Memory B cell (primary cell): ENCODE results near the gene EHMT1.
A peak's percentile ranks its signal among the peaks of the same experiment; 100 is the strongest.
"Not testable (repeated sequence)": the region's sequence is repeated elsewhere in the genome, so short reads cannot be mapped to it uniquely, and the experiment has no call there.

Source experiments
- ATAC-seq: fragments of 150-1000 bp; cut with Tn5 transposase; 2 replicates; pipeline ENCODE4 v1.10.0; 2021; ENCODE audit warnings: low read depth, mild to moderate bottlenecking, moderate library complexity
- DNase-seq, 2 donors: peaks; one replicate each; pipeline ENCODE4 v3.0.0; 2022; ENCODE audit warnings: low spot score in 2 of 2
- H3K27ac Mint-ChIP-seq: one replicate; pipeline ENCODE4 v1.8.0; 2022; ENCODE audit warnings: mild to moderate bottlenecking, moderate library complexity, mixed read lengths
- H3K27me3 Mint-ChIP-seq: one replicate; pipeline ENCODE4 v1.8.0; 2022; ENCODE audit warnings: mixed read lengths
- H3K36me3 Mint-ChIP-seq: one replicate; pipeline ENCODE4 v1.8.0; 2022; ENCODE audit warnings: mild to moderate bottlenecking, mixed read lengths
- H3K4me1 Mint-ChIP-seq: one replicate; pipeline ENCODE4 v1.8.0; 2022; ENCODE audit warnings: mixed read lengths
- H3K4me3 Mint-ChIP-seq: one replicate; pipeline ENCODE4 v1.8.0; 2022; ENCODE audit warnings: mild to moderate bottlenecking, moderate library complexity, mixed read lengths
- H3K9me3 Mint-ChIP-seq: one replicate; pipeline ENCODE4 v1.8.0; 2022; ENCODE audit warnings: mixed read lengths

EHMT1 gene

GRCh38 chr9:137731216-137731946 is 112.6 kb downstream of the EHMT1 start:
- DNase-seq (no peak), ATAC-seq (no peak)
- Mint-ChIP-seq H3K4me1 (peaks cover 6% of the 10 kb centered on the region), H3K27me3 (no peaks in the 10 kb centered on the region), H3K4me3 (no peak overlapping the region), H3K36me3 (peaks cover 58% of the 10 kb centered on the region), H3K27ac (peak overlapping the region; percentile 14), H3K9me3 (peaks cover 8% of the 10 kb centered on the region)

- no peak for DNase-seq
- peaks cover 8% of the 10 kb centered on the region for H3K9me3 Mint-ChIP-seq
- no peak overlapping the region for H3K4me3 Mint-ChIP-seq
- H3K36me3 Mint-ChIP-seq: peaks cover 52% of the 10 kb centered on the region
- no peak for ATAC-seq
- peak overlapping the region; percentile 38 for H3K27ac Mint-ChIP-seq
- peaks cover 7% of the 10 kb centered on the region for H3K4me1 Mint-ChIP-seq
- H3K27me3 Mint-ChIP-seq: no peaks in the 10 kb centered on the region
Measured at GRCh38 chr9:137731947-137732813, 113.4 kb downstream of the EHMT1 start.

- Mint-ChIP-seq H3K4me1 (peaks cover 10% of the 10 kb centered on the region), H3K27ac (peak overlapping the region; percentile 8), H3K27me3 (no peaks in the 10 kb centered on the region), H3K9me3 (peaks cover 8% of the 10 kb centered on the region), H3K4me3 (no peak overlapping the region), H3K36me3 (peaks cover 45% of the 10 kb centered on the region)
- no peak for ATAC-seq
- no peak for DNase-seq
Measured at GRCh38 chr9:137733429-137733828, 114.6 kb downstream of the EHMT1 start.

GRCh38 chr9:137734181-137734580 is 115.4 kb downstream of the EHMT1 start:
- H3K9me3 Mint-ChIP-seq: peaks cover 8% of the 10 kb centered on the region
- ATAC-seq (no peak), DNase-seq (no peak)
- no peaks in the 10 kb centered on the region for H3K27me3 Mint-ChIP-seq
- H3K4me3 Mint-ChIP-seq: no peak overlapping the region
- H3K4me1 Mint-ChIP-seq: peaks cover 15% of the 10 kb centered on the region
- peaks cover 43% of the 10 kb centered on the region for H3K36me3 Mint-ChIP-seq
- peak overlapping the region; percentile 22 for H3K27ac Mint-ChIP-seq

- H3K9me3 Mint-ChIP-seq, H3K27me3 Mint-ChIP-seq: not testable (repeated sequence)
- ATAC-seq: peak; percentile 88
- peaks cover 19% of the 10 kb centered on the region for H3K4me1 Mint-ChIP-seq
- peak overlapping the region; percentile 99 for H3K27ac Mint-ChIP-seq
- peak overlapping the region; percentile 72 for H3K4me3 Mint-ChIP-seq
- DNase-seq: peak; percentile 49 to 81
- peaks cover 33% of the 10 kb centered on the region for H3K36me3 Mint-ChIP-seq
Measured at GRCh38 chr9:137738182-137738696, 119.4 kb downstream of the EHMT1 start.

GRCh38 chr9:137738703-137739102 is 119.9 kb downstream of the EHMT1 start:
- ATAC-seq: no peak
- peaks cover 20% of the 10 kb centered on the region for H3K4me1 Mint-ChIP-seq
- H3K27ac Mint-ChIP-seq: peak overlapping the region; percentile 99
- DNase-seq: peak in 1 of 2 donors; percentile 39
- peaks cover 33% of the 10 kb centered on the region for H3K36me3 Mint-ChIP-seq
- H3K27me3 Mint-ChIP-seq: no peaks in the 10 kb centered on the region
- H3K4me3 Mint-ChIP-seq: peak overlapping the region; percentile 72
- peaks cover 8% of the 10 kb centered on the region for H3K9me3 Mint-ChIP-seq

- Mint-ChIP-seq H3K9me3 (peaks cover 3% of the 10 kb centered on the region), H3K4me3 (peak overlapping the region; percentile 72), H3K27me3 (no peaks in the 10 kb centered on the region), H3K4me1 (peaks cover 25% of the 10 kb centered on the region), H3K36me3 (peaks cover 29% of the 10 kb centered on the region), H3K27ac (peak overlapping the region; percentile 99)
- ATAC-seq (no peak), DNase-seq (no peak)
Measured at GRCh38 chr9:137739371-137740309, 120.8 kb downstream of the EHMT1 start.

- Mint-ChIP-seq H3K4me1 (peaks cover 30% of the 10 kb centered on the region), H3K9me3 (peaks cover 2% of the 10 kb centered on the region), H3K4me3 (no peak overlapping the region), H3K36me3 (peaks cover 24% of the 10 kb centered on the region), H3K27me3 (no peaks in the 10 kb centered on the region), H3K27ac (peak overlapping the region; percentile 99)
- DNase-seq (no peak), ATAC-seq (no peak)
Measured at GRCh38 chr9:137740312-137740711, 121.5 kb downstream of the EHMT1 start.

GRCh38 chr9:137741330-137741729 is 122.5 kb downstream of the EHMT1 start:
- Mint-ChIP-seq H3K4me3 (no peak overlapping the region), H3K27ac (peak overlapping the region; percentile 55), H3K4me1 (peaks cover 36% of the 10 kb centered on the region), H3K36me3 (peaks cover 19% of the 10 kb centered on the region), H3K9me3 (no peaks in the 10 kb centered on the region), H3K27me3 (no peaks in the 10 kb centered on the region)
- no peak for ATAC-seq
- no peak for DNase-seq

GRCh38 chr9:137742698-137743097 is 123.9 kb downstream of the EHMT1 start:
- Mint-ChIP-seq H3K4me3 (no peak overlapping the region), H3K27me3 (no peaks in the 10 kb centered on the region), H3K4me1 (peaks cover 37% of the 10 kb centered on the region), H3K36me3 (peaks cover 22% of the 10 kb centered on the region), H3K27ac (peak overlapping the region; percentile 56), H3K9me3 (no peaks in the 10 kb centered on the region)
- ATAC-seq (no peak), DNase-seq (no peak)

- H3K4me1 Mint-ChIP-seq: peaks cover 29% of the 10 kb centered on the region
- no peak overlapping the region for H3K4me3 Mint-ChIP-seq
- H3K9me3 Mint-ChIP-seq: no peaks in the 10 kb centered on the region
- no peak for ATAC-seq
- peak overlapping the region; percentile 92 for H3K27ac Mint-ChIP-seq
- no peak for DNase-seq
- no peaks in the 10 kb centered on the region for H3K27me3 Mint-ChIP-seq
- H3K36me3 Mint-ChIP-seq: peaks cover 21% of the 10 kb centered on the region
Measured at GRCh38 chr9:137743695-137744094, 124.9 kb downstream of the EHMT1 start.

- no peaks in the 10 kb centered on the region for H3K9me3 Mint-ChIP-seq
- H3K27ac Mint-ChIP-seq: peak overlapping the region; percentile 92
- ATAC-seq: peak; percentile 16
Measured at GRCh38 chr9:137744632-137745183, 125.9 kb downstream of the EHMT1 start.

GRCh38 chr9:137745541-137745991 is 126.8 kb downstream of the EHMT1 start:
- Mint-ChIP-seq H3K36me3 (peaks cover 21% of the 10 kb centered on the region), H3K27ac (peak overlapping the region; percentile 92), H3K4me1 (peaks cover 24% of the 10 kb centered on the region), H3K27me3 (no peaks in the 10 kb centered on the region), H3K9me3 (no peaks in the 10 kb centered on the region), H3K4me3 (peak overlapping the region; percentile 25)
- peak; percentile 66 to 68 for DNase-seq
- ATAC-seq: peak; percentile 94

More at GRCh38 chr9:137744632-137745183, 125.9 kb downstream of the EHMT1 start:
- peaks cover 29% of the 10 kb centered on the region for H3K4me1 Mint-ChIP-seq
- DNase-seq: no peak
- peak overlapping the region; percentile 5 for H3K4me3 Mint-ChIP-seq
- H3K27me3 Mint-ChIP-seq: no peaks in the 10 kb centered on the region
- peaks cover 20% of the 10 kb centered on the region for H3K36me3 Mint-ChIP-seq
